Adrenal gland (tissue), 5 donors: ENCODE results near the gene FAM98B.

ENCODE experiments used
- POLR2A ChIP-seq, 2 donors: fragments of 450-650 bp; IDR thresholded peaks; one replicate each; pipeline ENCODE4 v1.6.1; 2017; ENCODE audit warnings: antibody characterized with exemption in 2 of 2, mild to moderate bottlenecking in 2 of 2, moderate library complexity in 1 of 2
- TF ChIP-seq, protein P1 (sequence below), 6 experiments: fragments of 450-650 bp in 4 of 6; fragments of 200-600 bp in 2 of 6; sonication (generic) in 1 of 6; IDR thresholded peaks; 1 replicate in 5 of 6; 2 replicates in 1 of 6; pipeline versions ENCODE4 v1.5.1 to v1.8.0; 2016 to 2021; ENCODE audit warnings: antibody characterized with exemption in 6 of 6, mild to moderate bottlenecking in 2 of 6, moderate library complexity in 1 of 6
- donor health status: DM: no; HTN: no; CAD: no.

DNA sequence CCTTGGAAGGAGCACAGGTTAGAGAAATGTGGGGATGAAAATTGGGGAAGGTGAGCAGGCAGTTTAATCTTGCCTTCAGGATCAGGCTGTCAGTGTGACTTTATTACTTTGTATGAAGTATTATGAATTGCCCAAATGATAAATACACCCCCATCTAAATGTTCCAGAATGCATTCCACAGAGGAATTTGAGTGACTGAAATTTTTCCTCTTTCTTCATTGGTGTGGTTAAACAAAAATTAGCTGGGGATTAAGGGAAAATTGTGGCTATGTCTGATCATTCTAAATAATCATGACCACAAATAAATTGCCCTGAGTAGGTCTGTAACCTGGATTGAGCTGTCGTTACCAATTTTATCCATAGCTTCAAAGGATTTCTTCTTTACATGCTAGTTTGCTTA lies 33.5 kb downstream of the FAM98B start:
- TF ChIP-seq, protein P1, sequence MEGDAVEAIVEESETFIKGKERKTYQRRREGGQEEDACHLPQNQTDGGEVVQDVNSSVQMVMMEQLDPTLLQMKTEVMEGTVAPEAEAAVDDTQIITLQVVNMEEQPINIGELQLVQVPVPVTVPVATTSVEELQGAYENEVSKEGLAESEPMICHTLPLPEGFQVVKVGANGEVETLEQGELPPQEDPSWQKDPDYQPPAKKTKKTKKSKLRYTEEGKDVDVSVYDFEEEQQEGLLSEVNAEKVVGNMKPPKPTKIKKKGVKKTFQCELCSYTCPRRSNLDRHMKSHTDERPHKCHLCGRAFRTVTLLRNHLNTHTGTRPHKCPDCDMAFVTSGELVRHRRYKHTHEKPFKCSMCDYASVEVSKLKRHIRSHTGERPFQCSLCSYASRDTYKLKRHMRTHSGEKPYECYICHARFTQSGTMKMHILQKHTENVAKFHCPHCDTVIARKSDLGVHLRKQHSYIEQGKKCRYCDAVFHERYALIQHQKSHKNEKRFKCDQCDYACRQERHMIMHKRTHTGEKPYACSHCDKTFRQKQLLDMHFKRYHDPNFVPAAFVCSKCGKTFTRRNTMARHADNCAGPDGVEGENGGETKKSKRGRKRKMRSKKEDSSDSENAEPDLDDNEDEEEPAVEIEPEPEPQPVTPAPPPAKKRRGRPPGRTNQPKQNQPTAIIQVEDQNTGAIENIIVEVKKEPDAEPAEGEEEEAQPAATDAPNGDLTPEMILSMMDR (IDR thresholded peaks at IDR 0.05): no peak
- TF ChIP-seq POLR2A (IDR thresholded peaks at IDR 0.05): no peak
